Ramos (cell line): ENCODE results near the gene WWOX.

Source experiments
- in situ Hi-C: fragments of 300-500 bp; cut with MboI; formaldehyde crosslinking; loops from one replicate; pipeline ENCODE4 v1.14.3; 2022; ENCODE audit warnings: low sequenced_read_pairs; ENCODE audit not compliant: unreplicated experiment

WWOX gene

GRCh38 chr16:78715673-78716072 is 616.2 kb downstream of the WWOX start:
- in situ Hi-C loops, result no loop called here

GRCh38 chr16:78718141-78718540 is 618.7 kb downstream of the WWOX start:
- in situ Hi-C loops, result no loop called here

GRCh38 chr16:78720416-78720815 is 621.0 kb downstream of the WWOX start:
- in situ Hi-C loops, result no loop called here

- in situ Hi-C loops, result no loop called here
These were observed 628.1 kb downstream of the WWOX start for GRCh38 chr16:78727536-78727935.

- in situ Hi-C loops, result no loop called here
These were observed 630.2 kb downstream of the WWOX start for GRCh38 chr16:78729687-78730086.

- in situ Hi-C loops, result no loop called here
These were observed 632.3 kb downstream of the WWOX start for GRCh38 chr16:78731785-78732184.

GRCh38 chr16:78732696-78733095 is 633.2 kb downstream of the WWOX start:
- in situ Hi-C loops, result no loop called here

GRCh38 chr16:78735337-78735736 is 635.9 kb downstream of the WWOX start:
- in situ Hi-C loops, result no loop called here

GRCh38 chr16:78737630-78738029 is 638.2 kb downstream of the WWOX start:
- in situ Hi-C loops, result no loop called here

- in situ Hi-C loops, result no loop called here
These were observed 639.1 kb downstream of the WWOX start for GRCh38 chr16:78738557-78738956.

- in situ Hi-C loops, result no loop called here
These were observed 640.8 kb downstream of the WWOX start for GRCh38 chr16:78740269-78740668.

GRCh38 chr16:78742501-78743283 is 643.2 kb downstream of the WWOX start:
- in situ Hi-C loops, result no loop called here

- in situ Hi-C loops, result no loop called here
These were observed 644.1 kb downstream of the WWOX start for GRCh38 chr16:78743556-78743955.

- in situ Hi-C loops, result no loop called here
These were observed 644.6 kb downstream of the WWOX start for GRCh38 chr16:78744099-78744498.

- in situ Hi-C loops, result no loop called here
These were observed 645.3 kb downstream of the WWOX start for GRCh38 chr16:78744796-78745107.

- in situ Hi-C loops, result no loop called here
These were observed 645.9 kb downstream of the WWOX start for GRCh38 chr16:78745108-78746019.

GRCh38 chr16:78746718-78747117 is 647.3 kb downstream of the WWOX start:
- in situ Hi-C loops, result no loop called here

- in situ Hi-C loops, result no loop called here
These were observed 648.9 kb downstream of the WWOX start for GRCh38 chr16:78748220-78748929.

GRCh38 chr16:78749745-78750268 is 650.4 kb downstream of the WWOX start:
- in situ Hi-C loops, result no loop called here

GRCh38 chr16:78750611-78751010 is 651.2 kb downstream of the WWOX start:
- in situ Hi-C loops, result no loop called here

GRCh38 chr16:78751601-78752000 is 652.1 kb downstream of the WWOX start:
- in situ Hi-C loops, result no loop called here
